GM19351 (cell line): ENCODE data around the gene ELK1.
A peak's percentile ranks its signal among the peaks of the same experiment; 100 is the strongest.

ENCODE experiments used
- ATAC-seq: cut with Tn5 transposase; IDR thresholded peaks from one replicate; pipeline ENCODE4 v1.9.1; 2021; ENCODE audit warnings: mild to moderate bottlenecking, moderate library complexity; ENCODE audit not compliant: unreplicated experiment

Gene ELK1

GRCh38 chrX:47645530-47645929, 4.8 kb downstream of the ELK1 start:
- ATAC-seq = no peak

- no peak for ATAC-seq
Observed at GRCh38 chrX:47644557-47645091, 5.7 kb downstream of the ELK1 start.

GRCh38 chrX:47643926-47644325, 6.4 kb downstream of the ELK1 start:
- no peak for ATAC-seq

- ATAC-seq = no peak
Observed at GRCh38 chrX:47638816-47639215, 11.5 kb downstream of the ELK1 start.

GRCh38 chrX:47637546-47638195, 12.7 kb downstream of the ELK1 start:
- ATAC-seq = no peak

- no peak for ATAC-seq
Observed at GRCh38 chrX:47634871-47635575, 15.3 kb downstream of the ELK1 start.

- ATAC-seq = no peak
Observed at GRCh38 chrX:47633689-47634590, 16.4 kb downstream of the ELK1 start.

GRCh38 chrX:47632666-47633065, 17.7 kb downstream of the ELK1 start:
- ATAC-seq = no peak

- ATAC-seq = no peak
Observed at GRCh38 chrX:47631676-47632075, 18.7 kb downstream of the ELK1 start.

GRCh38 chrX:47629419-47630200, 20.8 kb downstream of the ELK1 start, which contains the start of gene CFP:
CFP (minus strand) TSS chrX:47629930; CDS start chrX:47629844, 86 bp downstream.
- ATAC-seq = no peak

GRCh38 chrX:47628982-47629381, 21.4 kb downstream of the ELK1 start:
- ATAC-seq = no peak

GRCh38 chrX:47625365-47625764, 25.0 kb downstream of the ELK1 start:
- ATAC-seq = no peak

- no peak for ATAC-seq
Observed at GRCh38 chrX:47623540-47624027, 26.8 kb downstream of the ELK1 start.

GRCh38 chrX:47621851-47622250, 28.5 kb downstream of the ELK1 start:
- ATAC-seq = no peak

GRCh38 chrX:47620303-47620685, 30.1 kb downstream of the ELK1 start:
- ATAC-seq = no peak

- peak; percentile 80 for ATAC-seq
Observed at GRCh38 chrX:47619486-47620302, 30.7 kb downstream of the ELK1 start, which contains the start of gene SYN1. SYN1 (minus strand) TSS chrX:47619857; CDS start chrX:47619728, 129 bp downstream.

- ATAC-seq = no peak
Observed at GRCh38 chrX:47618923-47619485, 31.4 kb downstream of the ELK1 start.

- ATAC-seq = no peak
Observed at GRCh38 chrX:47614618-47615017, 35.7 kb downstream of the ELK1 start.

GRCh38 chrX:47613082-47613481, 37.3 kb downstream of the ELK1 start:
- ATAC-seq = no peak
